NB4 (cell line): ENCODE data around the gene MS4A6A.

Experiments used
- DNase-seq: peaks from one replicate; pipeline ENCODE4 v3.0.0; 2010; ENCODE audit warnings: low read depth
- H3K4me3 ChIP-seq: one replicate; pipeline ENCODE4 v1.5.1; 2011; ENCODE audit warnings: mild to moderate bottlenecking, low read depth, low read length, moderate library complexity
- MYC ChIP-seq: IDR thresholded peaks from 2 replicates; pipeline ENCODE4 v1.6.1; 2011; ENCODE audit warnings: low read depth, low read length
- POLR2A ChIP-seq: IDR thresholded peaks from 2 replicates; pipeline ENCODE4 v1.6.1; 2011; ENCODE audit warnings: mild to moderate bottlenecking; ENCODE audit not compliant: insufficient read length; ENCODE audit errors: extremely low read depth
- TF ChIP-seq, protein P1 (sequence below): IDR thresholded peaks from one replicate; pipeline ENCODE4 v1.5.1; 2012; ENCODE audit warnings: low read depth, low read length
- TF ChIP-seq, protein P2 (sequence below): IDR thresholded peaks from 2 replicates; pipeline ENCODE4 v1.6.1; 2011; ENCODE audit warnings: low read depth, low read length

MS4A6A gene

DNA sequence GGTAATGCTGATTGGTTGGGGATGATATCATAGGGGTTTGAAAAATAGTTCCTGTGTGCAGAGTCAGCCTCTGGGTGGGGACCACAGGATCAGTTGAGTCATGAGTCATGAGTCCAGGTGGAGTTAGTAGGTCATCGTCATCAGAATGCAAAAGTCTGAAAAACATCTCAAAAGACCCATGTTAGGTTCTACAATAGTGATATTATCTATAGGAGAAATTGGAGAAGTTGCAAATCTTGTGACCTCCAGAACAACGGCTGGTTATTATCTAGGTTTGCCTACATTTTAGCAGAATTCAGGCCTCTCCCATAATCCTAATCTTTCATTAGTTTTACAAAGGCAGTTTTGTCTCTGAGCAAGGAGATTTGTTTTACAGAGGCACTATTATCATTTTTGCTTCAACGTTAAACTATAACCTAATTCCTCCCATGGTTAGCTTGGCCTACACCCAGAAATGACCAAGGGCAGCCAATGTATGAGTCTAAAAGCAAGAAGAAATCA lies 55.5 kb downstream of the MS4A6A start:
- no peak overlapping the region for H3K4me3 ChIP-seq
- TF ChIP-seq, protein P1, sequence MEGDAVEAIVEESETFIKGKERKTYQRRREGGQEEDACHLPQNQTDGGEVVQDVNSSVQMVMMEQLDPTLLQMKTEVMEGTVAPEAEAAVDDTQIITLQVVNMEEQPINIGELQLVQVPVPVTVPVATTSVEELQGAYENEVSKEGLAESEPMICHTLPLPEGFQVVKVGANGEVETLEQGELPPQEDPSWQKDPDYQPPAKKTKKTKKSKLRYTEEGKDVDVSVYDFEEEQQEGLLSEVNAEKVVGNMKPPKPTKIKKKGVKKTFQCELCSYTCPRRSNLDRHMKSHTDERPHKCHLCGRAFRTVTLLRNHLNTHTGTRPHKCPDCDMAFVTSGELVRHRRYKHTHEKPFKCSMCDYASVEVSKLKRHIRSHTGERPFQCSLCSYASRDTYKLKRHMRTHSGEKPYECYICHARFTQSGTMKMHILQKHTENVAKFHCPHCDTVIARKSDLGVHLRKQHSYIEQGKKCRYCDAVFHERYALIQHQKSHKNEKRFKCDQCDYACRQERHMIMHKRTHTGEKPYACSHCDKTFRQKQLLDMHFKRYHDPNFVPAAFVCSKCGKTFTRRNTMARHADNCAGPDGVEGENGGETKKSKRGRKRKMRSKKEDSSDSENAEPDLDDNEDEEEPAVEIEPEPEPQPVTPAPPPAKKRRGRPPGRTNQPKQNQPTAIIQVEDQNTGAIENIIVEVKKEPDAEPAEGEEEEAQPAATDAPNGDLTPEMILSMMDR = no peak
- TF ChIP-seq POLR2A (no peak), MYC (no peak)
- TF ChIP-seq, protein P2, sequence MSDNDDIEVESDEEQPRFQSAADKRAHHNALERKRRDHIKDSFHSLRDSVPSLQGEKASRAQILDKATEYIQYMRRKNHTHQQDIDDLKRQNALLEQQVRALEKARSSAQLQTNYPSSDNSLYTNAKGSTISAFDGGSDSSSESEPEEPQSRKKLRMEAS = no peak
- DNase-seq = no peak

DNA sequence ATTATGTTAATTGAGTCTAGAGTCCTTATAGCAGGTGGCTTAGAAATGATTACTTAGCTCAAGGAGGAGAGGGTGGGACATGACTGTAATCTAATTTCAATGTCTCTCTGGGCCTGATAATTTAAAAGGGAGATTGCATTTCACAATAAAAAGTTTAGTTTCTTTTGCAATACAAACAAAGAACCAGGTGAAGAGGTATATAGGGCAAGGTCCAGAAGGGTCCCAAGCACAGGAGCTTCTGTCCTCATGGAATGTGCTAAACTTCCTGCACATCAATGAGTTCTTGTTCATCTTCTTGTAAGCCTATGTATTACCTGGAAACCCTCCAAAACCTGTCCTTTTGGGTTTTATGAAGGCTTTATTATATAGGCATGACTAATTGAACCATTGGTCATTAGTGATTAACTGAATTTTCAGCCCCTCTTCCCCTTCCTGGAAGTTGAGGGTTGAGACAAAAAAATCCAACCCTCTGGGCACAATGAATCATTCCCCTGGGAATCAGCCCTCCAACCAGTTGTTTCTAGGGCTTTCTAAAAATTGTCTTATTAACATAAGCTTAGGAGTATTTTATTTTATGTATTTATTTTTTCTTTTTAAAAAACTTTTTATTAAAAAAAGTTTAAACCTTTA lies 56.8 kb downstream of the MS4A6A start:
- H3K4me3 ChIP-seq = no peak overlapping the region
- TF ChIP-seq MYC = no peak
- TF ChIP-seq, protein P1 = no peak
- TF ChIP-seq, protein P2 = no peak
- no peak for TF ChIP-seq POLR2A
- DNase-seq = no peak

DNA sequence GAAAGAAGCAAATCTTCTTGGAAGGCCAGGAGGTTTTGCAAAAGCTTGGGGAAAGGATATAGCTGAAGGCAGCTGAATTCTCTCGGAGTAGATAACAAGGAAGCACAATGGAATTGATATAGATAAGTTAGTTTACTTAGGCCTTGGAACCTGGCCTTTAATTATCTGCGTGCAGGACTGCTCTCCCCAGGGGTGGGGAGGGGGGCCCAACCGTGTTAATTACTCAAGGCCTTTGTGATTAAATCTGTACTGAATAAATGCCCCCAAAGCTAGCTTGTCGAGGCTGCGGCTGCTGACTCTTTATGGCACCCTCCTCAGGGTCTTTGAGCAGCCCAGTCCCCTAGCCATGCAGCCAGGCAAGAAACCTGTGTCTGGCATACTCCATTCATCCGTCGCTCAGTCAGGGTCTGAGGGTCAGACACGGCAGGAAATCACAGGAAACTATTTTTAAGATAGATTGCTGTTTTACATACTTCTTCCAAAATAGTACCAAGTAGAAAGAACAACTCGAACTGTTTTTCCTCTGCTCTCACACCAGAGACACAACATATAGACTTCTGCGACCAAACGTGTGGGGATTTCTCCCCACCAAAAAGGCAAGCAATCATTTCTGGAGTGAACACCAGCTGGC lies 58.0 kb downstream of the MS4A6A start:
- no peak for DNase-seq
- H3K4me3 ChIP-seq = no peak overlapping the region
- TF ChIP-seq MYC = no peak
- no peak for TF ChIP-seq POLR2A
- TF ChIP-seq, protein P2 = no peak
- TF ChIP-seq, protein P1 = no peak
